GM19397 (cell line): ENCODE data around the gene AP4M1.

Experiments used
- ATAC-seq: cut with Tn5 transposase; IDR thresholded peaks from one replicate; pipeline ENCODE4 v1.9.1; 2021; ENCODE audit warnings: mild to moderate bottlenecking, moderate library complexity; ENCODE audit not compliant: unreplicated experiment

AP4M1 gene

GRCh38 chr7:100107125-100107737, 5.8 kb downstream of the AP4M1 start:
- ATAC-seq = no peak

- ATAC-seq = no peak
These were observed 6.4 kb downstream of the AP4M1 start for GRCh38 chr7:100107890-100108289.

- no peak for ATAC-seq
These were observed 8.2 kb downstream of the AP4M1 start for GRCh38 chr7:100109521-100110163.

GRCh38 chr7:100111156-100111555, 9.7 kb downstream of the AP4M1 start:
- ATAC-seq = no peak

GRCh38 chr7:100111914-100112313, 10.5 kb downstream of the AP4M1 start:
- no peak for ATAC-seq

GRCh38 chr7:100115026-100115425, 13.6 kb downstream of the AP4M1 start:
- no peak for ATAC-seq

- no peak for ATAC-seq
These were observed 17.1 kb downstream of the AP4M1 start for GRCh38 chr7:100118388-100119071.

- ATAC-seq = peak; percentile 70
These were observed 17.9 kb downstream of the AP4M1 start, which contains the start of the genes CNPY4 and TAF6 for GRCh38 chr7:100119072-100119969. Gene CNPY4, plus strand, starts transcription at chr7:100119634. Its CDS starts 111 bp downstream, at chr7:100119745. Gene TAF6, minus strand, starts transcription at chr7:100119358. Its CDS starts 5,149 bp downstream, at chr7:100114209.

GRCh38 chr7:100119970-100120732, 18.7 kb downstream of the AP4M1 start:
- ATAC-seq = peak; percentile 26

GRCh38 chr7:100120733-100121036, 19.2 kb downstream of the AP4M1 start:
- ATAC-seq = no peak

GRCh38 chr7:100122067-100122466, 20.6 kb downstream of the AP4M1 start:
- ATAC-seq = no peak

- ATAC-seq = no peak
These were observed 21.1 kb downstream of the AP4M1 start for GRCh38 chr7:100122568-100122967.

GRCh38 chr7:100124301-100125230, 23.1 kb downstream of the AP4M1 start:
- ATAC-seq = no peak

- ATAC-seq = no peak
These were observed 24.9 kb downstream of the AP4M1 start for GRCh38 chr7:100126239-100126930.

GRCh38 chr7:100126931-100127865, 25.8 kb downstream of the AP4M1 start, which contains the start of gene MBLAC1:
Gene MBLAC1, plus strand, starts transcription at chr7:100126967. Its CDS starts 429 bp downstream, at chr7:100127396.
- peak; percentile 65 for ATAC-seq

GRCh38 chr7:100127866-100128636, 26.6 kb downstream of the AP4M1 start:
- no peak for ATAC-seq

- ATAC-seq = no peak
These were observed 27.2 kb downstream of the AP4M1 start for GRCh38 chr7:100128637-100128963.
